Upper lobe of left lung (tissue), 6 donors: ENCODE data around the gene AHNAK. TPM values are rescaled to one million over a fixed set of nuclear protein-coding genes. Genes with fewer than 3 reads are reported as not detected.

Experiments used
- ATAC-seq, 2 donors: fragments of 200-7000 bp; cut with Tn5 transposase; one replicate each; pipeline ENCODE4 v1.9.1; 2022; ENCODE audit warnings: mild to moderate bottlenecking in 2 of 2, moderate library complexity in 2 of 2; ENCODE audit not compliant: low FRiP score in 2 of 2
- DNase-seq, 2 donors: peaks; one replicate each; pipeline ENCODE4 v3.0.0-alpha.2; 2019 to 2020
- H3K27ac ChIP-seq, 4 donors: fragments of 200-600 bp; sonication (generic); one replicate each; pipeline ENCODE4 v1.5.1; 2016 to 2019
- H3K27me3 ChIP-seq, 4 donors: fragments of 200-600 bp; sonication (generic); one replicate each; pipeline ENCODE4 v1.5.1; 2017 to 2019
- H3K36me3 ChIP-seq, 4 donors: fragments of 200-600 bp; sonication (generic); one replicate each; pipeline ENCODE4 v1.5.1; 2016 to 2019
- H3K4me1 ChIP-seq, 4 donors: fragments of 200-600 bp; sonication (generic); one replicate each; pipeline ENCODE4 v1.5.1; 2018 to 2019
- H3K4me3 ChIP-seq, 4 donors: fragments of 200-600 bp; sonication (generic); one replicate each; pipeline ENCODE4 v1.5.1; 2017 to 2019; ENCODE audit warnings: mild to moderate bottlenecking in 2 of 4, moderate library complexity in 1 of 4
- H3K9me3 ChIP-seq, 4 donors: fragments of 200-600 bp; sonication (generic); one replicate each; pipeline ENCODE4 v1.5.1; 2018 to 2019
- EP300 ChIP-seq, 4 donors: sonication (generic); formaldehyde crosslinking; IDR thresholded peaks; one replicate each; pipeline ENCODE4 v1.5.1; 2017; ENCODE audit warnings: antibody characterized with exemption in 4 of 4, control low read depth in 2 of 4
- POLR2A ChIP-seq, 4 donors: fragments of 450-650 bp; IDR thresholded peaks; one replicate each; pipeline ENCODE4 v1.5.1; 2016 to 2017; ENCODE audit warnings: antibody characterized with exemption in 4 of 4, mild to moderate bottlenecking in 2 of 4
- POLR2AphosphoS5 ChIP-seq, 2 donors: sonication (generic); formaldehyde crosslinking; IDR thresholded peaks; one replicate each; pipeline ENCODE4 v1.5.1; 2017; ENCODE audit warnings: antibody characterized with exemption in 2 of 2
- WGBS, 2 donors: methylation state at CpG; one replicate each; pipeline ENCODE4 v1.1.5; 2017 to 2018; 5-methylcytosine and 5-hydroxymethylcytosine counted together
- small RNA-seq, 4 donors: library from RNA; depleted of rRNA; stranded (forward); fragments of <200 nt; gene quantifications; one replicate each; pipeline ENCODE3, GENCODE V24; 2016
- total RNA-seq, 6 donors: library from RNA; depleted of rRNA in 4 of 6; stranded (reverse); fragments of >200 nt in 4 of 6; gene quantifications; one replicate each; pipeline versions ENCODE4 v1.1.0 to v1.2.1, GENCODE V29; 2016 to 2021
- TF ChIP-seq, protein P1 (sequence below), 6 experiments: fragments of 450-650 bp in 4 of 6; fragments of 200-600 bp in 2 of 6; sonication (generic) in 2 of 6; IDR thresholded peaks; one replicate each; pipeline ENCODE4 v1.5.1; 2016 to 2019; ENCODE audit warnings: antibody characterized with exemption in 6 of 6
- donor health status: DM: no; HTN: no; CAD: no; lungs with moderate emphysema.
- donor health status: DM: no; HTN: yes; CAD: no; lungs with severe emphysema.

Gene AHNAK
- total RNA-seq, 6 donors from 2014 or later, result 583 to 1,153 (median 829) TPM

DNA sequence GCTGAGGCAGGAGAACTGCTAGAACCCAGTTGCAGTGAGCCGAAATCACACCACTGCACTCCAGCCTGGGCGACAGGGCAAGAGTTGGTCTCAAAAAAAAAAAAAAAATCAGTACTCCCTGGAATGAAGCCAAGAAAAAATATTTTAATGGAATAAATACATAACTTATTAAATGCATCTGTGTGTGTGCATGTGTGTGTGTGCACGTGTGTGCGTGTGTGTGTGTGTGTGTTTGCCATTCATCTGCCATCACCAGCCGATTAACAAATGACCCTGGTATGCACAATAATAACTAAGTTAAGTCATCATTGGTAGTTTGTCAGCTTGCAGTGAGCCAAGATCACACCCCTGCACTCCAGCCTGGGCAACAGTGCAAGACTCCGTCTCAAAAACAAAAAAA lies 162.8 kb downstream of the AHNAK start:
- H3K27me3 ChIP-seq, result no peaks in the 10 kb centered on the region
- no peak for ATAC-seq
- 65 to 73% methylated on average over 6 of the region's 6 CpGs for WGBS, 2 donors
- DNase-seq, result no peak
- no peaks in the 10 kb centered on the region for H3K36me3 ChIP-seq
- peaks cover 6 to 10% (median 8%) of the 10 kb centered on the region in 4 donors for H3K4me1 ChIP-seq
- H3K9me3 ChIP-seq, result no peaks in the 10 kb centered on the region
- no peak overlapping the region for H3K4me3 ChIP-seq
- TF ChIP-seq, protein P1, sequence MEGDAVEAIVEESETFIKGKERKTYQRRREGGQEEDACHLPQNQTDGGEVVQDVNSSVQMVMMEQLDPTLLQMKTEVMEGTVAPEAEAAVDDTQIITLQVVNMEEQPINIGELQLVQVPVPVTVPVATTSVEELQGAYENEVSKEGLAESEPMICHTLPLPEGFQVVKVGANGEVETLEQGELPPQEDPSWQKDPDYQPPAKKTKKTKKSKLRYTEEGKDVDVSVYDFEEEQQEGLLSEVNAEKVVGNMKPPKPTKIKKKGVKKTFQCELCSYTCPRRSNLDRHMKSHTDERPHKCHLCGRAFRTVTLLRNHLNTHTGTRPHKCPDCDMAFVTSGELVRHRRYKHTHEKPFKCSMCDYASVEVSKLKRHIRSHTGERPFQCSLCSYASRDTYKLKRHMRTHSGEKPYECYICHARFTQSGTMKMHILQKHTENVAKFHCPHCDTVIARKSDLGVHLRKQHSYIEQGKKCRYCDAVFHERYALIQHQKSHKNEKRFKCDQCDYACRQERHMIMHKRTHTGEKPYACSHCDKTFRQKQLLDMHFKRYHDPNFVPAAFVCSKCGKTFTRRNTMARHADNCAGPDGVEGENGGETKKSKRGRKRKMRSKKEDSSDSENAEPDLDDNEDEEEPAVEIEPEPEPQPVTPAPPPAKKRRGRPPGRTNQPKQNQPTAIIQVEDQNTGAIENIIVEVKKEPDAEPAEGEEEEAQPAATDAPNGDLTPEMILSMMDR (IDR thresholded peaks at IDR 0.05), result no peak
- TF ChIP-seq POLR2A (IDR thresholded peaks at IDR 0.05), result no peak
- no peak for TF ChIP-seq POLR2AphosphoS5 (IDR thresholded peaks at IDR 0.05)
- no peak for TF ChIP-seq EP300 (IDR thresholded peaks at IDR 0.05)
- no peak overlapping the region for H3K27ac ChIP-seq

Small RNA genes within 50 kb of the gene (small RNA-seq; reads per million reads assigned to genes)
- gene EEF1G (0 reads per million in 4 donors), gene MIR6747 (0 to 0.43 (median 0.03) reads per million in 4 donors)

Other genes with a start within 250 kb of the AHNAK start
- gene SCGB1D4, start 247.7 kb downstream of the AHNAK start, total RNA-seq, result not detected
- gene ASRGL1, start 209.4 kb downstream of the AHNAK start, total RNA-seq, result 10 to 100 TPM; 31.2 to 82.8 (median 49.3) TPM
- gene SCGB1A1, start 127.8 kb downstream of the AHNAK start, total RNA-seq, result 1,000 to 10,000 TPM in 4 of 6 donors, 100 to 1,000 TPM in 1, 10 to 100 TPM in 1; 85.4 to 2,572 (median 1,269) TPM
- gene EEF1G, start 27.1 kb upstream of the AHNAK start, total RNA-seq, result 100 to 1,000 TPM; 557 to 997 (median 889) TPM
- gene TUT1, start 44.7 kb upstream of the AHNAK start, total RNA-seq, result 10 to 100 TPM in 3 of 6 donors, 1 to 10 TPM in 3; 5.3 to 25.4 (median 11.7) TPM
- 10 to 100 TPM; 57.6 to 88.0 (median 69.8) TPM for gene MTA2, start 55.1 kb upstream of the AHNAK start, total RNA-seq
- gene EML3, start 66.0 kb upstream of the AHNAK start, total RNA-seq, result 100 to 1,000 TPM in 1 of 6 donors, 10 to 100 TPM in 5; 31.0 to 148 (median 71.0) TPM
- 1 to 10 TPM; 3.1 to 9.2 (median 5.2) TPM for gene ROM1, start 66.5 kb upstream of the AHNAK start, total RNA-seq
- 10 to 100 TPM; 21.3 to 43.9 (median 37.9) TPM for gene B3GAT3, start 75.2 kb upstream of the AHNAK start, total RNA-seq
- gene GANAB, start 99.8 kb upstream of the AHNAK start, total RNA-seq, result 100 to 1,000 TPM in 4 of 6 donors, 10 to 100 TPM in 2; 82.3 to 240 (median 138) TPM
- gene INTS5, start 106.5 kb upstream of the AHNAK start, total RNA-seq, result 10 to 100 TPM in 5 of 6 donors, 1 to 10 TPM in 1; 9.5 to 31.5 (median 19.8) TPM
- gene C11orf98, start 118.4 kb upstream of the AHNAK start, total RNA-seq, result 10 to 100 TPM; 16.8 to 42.0 (median 30.6) TPM
- gene CSKMT, start 118.5 kb upstream of the AHNAK start, total RNA-seq, result 10 to 100 TPM in 3 of 6 donors, 1 to 10 TPM in 3; 5.7 to 16.0 (median 10.0) TPM
- 10 to 100 TPM in 1 of 6 donors, 1 to 10 TPM in 5; 5.0 to 12.6 (median 6.7) TPM for gene UQCC3, start 124.9 kb upstream of the AHNAK start, total RNA-seq
- gene LBHD1, start 125.5 kb upstream of the AHNAK start, total RNA-seq, result 10 to 100 TPM in 1 of 6 donors, 1 to 10 TPM in 5; 3.6 to 19.9 (median 6.8) TPM
- 100 to 1,000 TPM; 104 to 186 (median 128) TPM for gene UBXN1, start 132.3 kb upstream of the AHNAK start, total RNA-seq
- gene LRRN4CL, start 142.7 kb upstream of the AHNAK start, total RNA-seq, result 1 to 10 TPM in 5 of 6 donors, under 1 TPM in 1; 0.61 to 6.4 (median 1.8) TPM
- 100 to 1,000 TPM in 2 of 6 donors, 10 to 100 TPM in 4; 75.5 to 198 (median 87.5) TPM for gene BSCL2, start 160.6 kb upstream of the AHNAK start, total RNA-seq
- gene GNG3, start 160.9 kb upstream of the AHNAK start, total RNA-seq, result not detected
- gene HNRNPUL2, start 180.7 kb upstream of the AHNAK start, total RNA-seq, result 10 to 100 TPM; 23.9 to 76.5 (median 46.3) TPM
- 10 to 100 TPM; 18.9 to 31.5 (median 28.6) TPM for gene TTC9C, start 181.7 kb upstream of the AHNAK start, total RNA-seq
- 10 to 100 TPM in 3 of 6 donors, 1 to 10 TPM in 3; 7.3 to 15.3 (median 11.7) TPM for gene ZBTB3, start 207.4 kb upstream of the AHNAK start, total RNA-seq
- gene POLR2G, start 214.8 kb upstream of the AHNAK start, total RNA-seq, result 10 to 100 TPM; 15.8 to 62.9 (median 38.8) TPM
- 10 to 100 TPM; 16.7 to 51.3 (median 27.0) TPM for gene TAF6L, start 224.6 kb upstream of the AHNAK start, total RNA-seq
- gene TMEM179B, start 240.6 kb upstream of the AHNAK start, total RNA-seq, result 10 to 100 TPM; 38.8 to 98.2 (median 56.2) TPM
- 10 to 100 TPM; 11.3 to 28.7 (median 15.4) TPM for gene TMEM223, start 245.2 kb upstream of the AHNAK start, total RNA-seq